Gastroesophageal sphincter (tissue), 3 donors: Measurements from ENCODE around the gene SPRY2.

Experiments used
- CTCF ChIP-seq, 4 experiments: fragments of 200-600 bp in 2 of 4; fragments of 450-650 bp in 2 of 4; sonication (generic) in 1 of 4; IDR thresholded peaks; one replicate each; pipeline ENCODE4 v1.5.1; 2017 to 2019; ENCODE audit warnings: antibody characterized with exemption in 4 of 4, mild to moderate bottlenecking in 2 of 4, moderate library complexity in 2 of 4
- POLR2A ChIP-seq, 2 donors: fragments of 450-650 bp; IDR thresholded peaks; one replicate each; pipeline ENCODE4 v1.6.1; 2017; ENCODE audit warnings: antibody characterized with exemption in 2 of 2, mild to moderate bottlenecking in 2 of 2, moderate library complexity in 1 of 2
- POLR2AphosphoS5 ChIP-seq: sonication (generic); formaldehyde crosslinking; IDR thresholded peaks from one replicate; pipeline ENCODE4 v1.6.1; 2017; ENCODE audit warnings: antibody characterized with exemption

- TF ChIP-seq CTCF (IDR thresholded peaks at IDR 0.05) (no peak), POLR2A (IDR thresholded peaks at IDR 0.05) (no peak), POLR2AphosphoS5 (no peak)
These were observed 48.4 kb upstream of the SPRY2 start for GRCh38 chr13:80389073-80390038.
